SK-N-SH (cell line): ENCODE measurements around the gene BPIFB3. TPM values are rescaled to one million over a fixed set of nuclear protein-coding genes. Genes with fewer than 3 reads are reported as not detected.

Experiments
- CTCF ChIA-PET: fragments of 300-600, 350-600 bp; formaldehyde crosslinking; extraction: SDS; loops from one replicate; lab custom pipeline; 2021; lab: Yijun Ruan, JAX
- POLR2A ChIA-PET: fragments of 350-600 bp; sonication (Branson Sonifier 250); formaldehyde crosslinking; extraction: SDS; loops from one replicate; lab custom pipeline; 2020; ENCODE audit warnings: antibody characterized with exemption, inconsistent platforms; lab: Yijun Ruan, JAX
- DNase-seq: peaks from one replicate; pipeline ENCODE4 v3.0.0; 2012
- H2AFZ ChIP-seq: fragments of 200-600 bp; sonication (generic); 2 replicates; pipeline ENCODE4 v1.8.1; 2016; ENCODE audit warnings: antibody characterized with exemption, mild to moderate bottlenecking, low read depth
- H3F3A ChIP-seq: fragments of 200-600 bp; sonication (generic); replicated peaks from 2 replicates; pipeline ENCODE3; 2016; ENCODE audit warnings: antibody characterized with exemption, mild to moderate bottlenecking; ENCODE audit not compliant: insufficient read depth
- H3K27ac ChIP-seq, 2 experiments: fragments of 200-500 bp in 1 of 2; fragments of 200-600 bp in 1 of 2; sonication (Bioruptor generic) in 1 of 2; sonication (generic), shearing (Covaris generic) in 1 of 2; 2 replicates each; pipeline versions ENCODE4 v1.5.1 to v1.6.1; 2014 to 2016; ENCODE audit warnings: low read depth in 2 of 2, inconsistent platforms in 1 of 2, low read length in 1 of 2, mild to moderate bottlenecking in 1 of 2, mixed read lengths in 1 of 2
- H3K27me3 ChIP-seq: fragments of 200-600 bp; sonication (generic), shearing (Covaris generic); 2 replicates; pipeline ENCODE4 v1.6.1; 2016; ENCODE audit warnings: mixed run types; ENCODE audit not compliant: insufficient read depth
- H3K36me3 ChIP-seq, 2 experiments: fragments of 200-500 bp in 1 of 2; fragments of 200-600 bp in 1 of 2; sonication (Bioruptor generic) in 1 of 2; sonication (generic) in 1 of 2; replicated peaks in 1 of 2; 2 replicates each; pipeline versions ENCODE3 to v1.5.1; 2014 to 2016; ENCODE audit warnings: low read length in 1 of 2, mild to moderate bottlenecking in 1 of 2; ENCODE audit not compliant: insufficient read depth in 2 of 2, control insufficient read depth in 1 of 2
- H3K4me1 ChIP-seq, 2 experiments: fragments of 200-500 bp in 1 of 2; fragments of 200-600 bp in 1 of 2; sonication (Bioruptor generic) in 1 of 2; sonication (generic), shearing (Covaris generic) in 1 of 2; 2 replicates each; pipeline versions ENCODE4 v1.5.1 to v1.6.1; 2014 to 2016; ENCODE audit warnings: low read depth in 1 of 2, low read length in 1 of 2, mixed run types in 1 of 2; ENCODE audit not compliant: insufficient read depth in 2 of 2, control insufficient read depth in 1 of 2
- H3K4me2 ChIP-seq: fragments of 200-600 bp; sonication (generic), shearing (Covaris generic); 2 replicates; pipeline ENCODE4 v1.6.1; 2017; ENCODE audit warnings: mixed run types
- H3K4me3 ChIP-seq, 2 experiments: fragments of 200-500 bp in 1 of 2; fragments of 200-600 bp in 1 of 2; sonication (Bioruptor generic) in 1 of 2; sonication (generic), shearing (Covaris generic) in 1 of 2; 2 replicates each; pipeline versions ENCODE4 v1.5.1 to v1.8.1; 2014 to 2016; ENCODE audit warnings: low read depth in 2 of 2, inconsistent platforms in 1 of 2, low read length in 1 of 2, mild to moderate bottlenecking in 1 of 2, mixed read lengths in 1 of 2, moderate library complexity in 1 of 2
- H3K79me2 ChIP-seq: fragments of 200-600 bp; sonication (generic); 2 replicates; pipeline ENCODE4 v1.8.1; 2017; ENCODE audit warnings: mild to moderate bottlenecking; ENCODE audit not compliant: insufficient read depth
- H3K9ac ChIP-seq: fragments of 200-600 bp; sonication (generic); 2 replicates; pipeline ENCODE4 v1.6.1; 2017; ENCODE audit warnings: mixed run types
- H3K9me2 ChIP-seq: fragments of 200-600 bp; sonication (generic); 2 replicates; pipeline ENCODE4 v1.6.1; 2017; ENCODE audit warnings: mixed run types
- H3K9me3 ChIP-seq: fragments of 200-600 bp; sonication (generic); 2 replicates; pipeline ENCODE4 v1.6.1; 2017; ENCODE audit warnings: mixed run types, mild to moderate bottlenecking, moderate library complexity
- H4K20me1 ChIP-seq: fragments of 200-600 bp; sonication (generic); 2 replicates; pipeline ENCODE4 v1.6.1; 2017; ENCODE audit warnings: mild to moderate bottlenecking, mixed run types; ENCODE audit not compliant: insufficient read depth
- EZH2phosphoT487 ChIP-seq: fragments of 200-600 bp; sonication (generic); IDR thresholded peaks from 2 replicates; pipeline ENCODE4 v1.6.1; 2017; ENCODE audit warnings: low read depth, mixed run types, mild to moderate bottlenecking, antibody characterized with exemption, moderate library complexity, borderline replicate concordance
- FOXJ3 ChIP-seq: sonication (generic); formaldehyde crosslinking; IDR thresholded peaks from 2 replicates; pipeline ENCODE4 v1.5.1; 2020; ENCODE audit warnings: mild to moderate bottlenecking, missing genetic modification reagents
- RFX5 ChIP-seq: IDR thresholded peaks from 2 replicates; pipeline ENCODE4 v1.6.1; 2012; ENCODE audit warnings: mild to moderate bottlenecking, improper control_type of control experiment, low read length
- RXRA ChIP-seq: IDR thresholded peaks from 2 replicates; pipeline ENCODE4 v1.4.0; 2012; ENCODE audit warnings: low read depth, mild to moderate bottlenecking, borderline replicate concordance
- SIN3A ChIP-seq: IDR thresholded peaks from 2 replicates; pipeline ENCODE4 v1.6.1; 2012; ENCODE audit warnings: low read depth, mild to moderate bottlenecking, low read length, moderate library complexity, borderline replicate concordance
- SMC3 ChIP-seq: IDR thresholded peaks from 2 replicates; pipeline ENCODE4 v1.6.1; 2012; ENCODE audit warnings: low read depth, low read length, improper control_type of control experiment
- TAF1 ChIP-seq: IDR thresholded peaks from 2 replicates; pipeline ENCODE4 v1.6.1; 2012; ENCODE audit warnings: low read depth, mild to moderate bottlenecking, low read length, moderate library complexity, borderline replicate concordance
- YY1 ChIP-seq: IDR thresholded peaks from 2 replicates; pipeline ENCODE4 v1.4.0; 2012; ENCODE audit warnings: low read depth, mild to moderate bottlenecking
- WGBS: methylation state at CpG from one replicate; pipeline ENCODE4 v1.1.6; 2017; ENCODE audit warnings: low lambda C conversion rate; 5-methylcytosine and 5-hydroxymethylcytosine counted together
- polyA plus RNA-seq, 3 experiments: library from polyadenylated mRNA; depleted of rRNA; stranded (reverse); fragments of >200 nt; gene quantifications; 2 replicates each; pipeline ENCODE4 v1.2.3, GENCODE V29; 2012
- TF ChIP-seq, protein P1 (sequence below): IDR thresholded peaks from 2 replicates; pipeline ENCODE4 v1.4.0; 2012; ENCODE audit warnings: low read depth
- TF ChIP-seq, protein P2 (sequence below): IDR thresholded peaks from 2 replicates; pipeline ENCODE4 v1.4.0; 2012; ENCODE audit warnings: low read depth, borderline replicate concordance
- TF ChIP-seq, protein P3 (sequence below): fragments of 200-600 bp; sonication (generic); IDR thresholded peaks from 2 replicates; pipeline ENCODE4 v1.6.1; 2017; ENCODE audit warnings: antibody characterized with exemption, mild to moderate bottlenecking, moderate library complexity

BPIFB3 gene
- polyA plus RNA-seq, 1 of the 3 experiments (the other 2 are of a cell fraction), result not detected

DNA sequence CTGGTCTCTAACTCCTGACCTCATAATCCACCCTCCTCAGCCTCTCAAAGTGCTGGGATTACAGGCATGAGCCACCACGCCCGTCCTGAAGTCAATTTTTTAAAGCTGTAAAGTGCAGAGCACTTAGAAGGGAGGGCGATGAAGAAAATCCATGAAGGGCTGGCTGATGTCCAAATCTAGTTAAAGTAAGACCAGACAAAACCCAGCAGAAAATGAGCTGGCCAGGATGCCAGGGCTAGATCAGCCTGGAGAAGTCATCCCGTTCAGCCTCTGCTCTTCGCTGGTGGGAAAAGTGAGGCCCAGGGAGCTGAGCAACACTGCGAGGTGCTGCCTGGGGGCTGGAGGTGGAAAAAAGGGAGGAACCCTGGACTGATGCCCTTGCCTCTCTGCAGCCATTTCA, 28.8 kb downstream of the BPIFB3 start:
- Histone ChIP-seq H3K4me1 (no peaks in the 10 kb centered on the region), H3K9me3 (no peaks in the 10 kb centered on the region), H3K9ac (no peak overlapping the region), H3K27me3 (peaks cover 30% of the 10 kb centered on the region), H3K27ac (no peak overlapping the region), H4K20me1 (no peaks in the 10 kb centered on the region), H3K9me2 (no peaks in the 10 kb centered on the region), H3K79me2 (no peaks in the 10 kb centered on the region), H3K4me3 (no peak overlapping the region), H3K36me3 (no peaks in the 10 kb centered on the region), H3F3A (no peaks in the 10 kb centered on the region), H2AFZ (no peak overlapping the region), H3K4me2 (no peak overlapping the region)
- TF ChIP-seq TAF1, result no peak
- POLR2A ChIA-PET, result no interaction called here
- CTCF ChIA-PET, result no interaction called here
- WGBS, result 6% methylated on average over 6 of the region's 6 CpGs
- DNase-seq, result no peak

DNA sequence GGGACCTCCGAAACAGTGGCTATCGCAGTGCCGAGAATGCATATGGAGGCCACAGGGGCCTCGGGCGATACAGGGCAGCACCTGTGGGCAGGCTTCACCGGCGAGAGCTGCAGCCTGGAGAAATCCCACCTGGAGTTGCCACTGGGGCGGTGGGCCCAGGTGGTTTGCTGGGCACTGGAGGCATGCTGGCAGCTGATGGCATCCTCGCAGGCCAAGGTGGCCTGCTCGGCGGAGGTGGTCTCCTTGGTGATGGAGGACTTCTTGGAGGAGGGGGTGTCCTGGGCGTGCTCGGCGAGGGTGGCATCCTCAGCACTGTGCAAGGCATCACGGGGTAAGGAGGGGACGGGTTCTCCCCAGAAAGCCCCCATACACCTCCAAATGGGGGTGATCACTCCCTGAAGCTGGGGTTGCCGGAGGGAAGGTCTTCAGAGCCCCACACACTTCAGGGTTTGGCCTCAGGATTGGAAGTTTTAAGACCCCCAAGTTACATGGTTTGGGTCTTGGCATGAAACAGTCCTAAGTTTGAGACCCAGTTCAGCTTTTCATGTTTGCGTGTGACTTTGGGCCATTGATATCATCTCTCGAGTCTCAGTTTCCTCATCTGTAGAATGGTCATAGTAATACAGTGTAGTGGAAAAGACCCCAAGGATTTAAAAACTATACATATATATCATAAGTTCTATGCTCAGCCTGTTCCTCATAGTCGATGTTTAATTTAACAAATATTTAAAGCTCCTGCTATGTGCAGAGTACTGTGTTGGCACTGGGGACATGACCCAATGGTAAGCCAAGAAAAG, 30.0 kb downstream of the BPIFB3 start:
- CTCF ChIA-PET, result interaction anchor here (0.9 kb wide), 1 partner anchor 9 kb away, joined by 3 read pairs; no protein-coding TSS in a partner anchor
- no peak overlapping the region for H3K27ac ChIP-seq

DNA sequence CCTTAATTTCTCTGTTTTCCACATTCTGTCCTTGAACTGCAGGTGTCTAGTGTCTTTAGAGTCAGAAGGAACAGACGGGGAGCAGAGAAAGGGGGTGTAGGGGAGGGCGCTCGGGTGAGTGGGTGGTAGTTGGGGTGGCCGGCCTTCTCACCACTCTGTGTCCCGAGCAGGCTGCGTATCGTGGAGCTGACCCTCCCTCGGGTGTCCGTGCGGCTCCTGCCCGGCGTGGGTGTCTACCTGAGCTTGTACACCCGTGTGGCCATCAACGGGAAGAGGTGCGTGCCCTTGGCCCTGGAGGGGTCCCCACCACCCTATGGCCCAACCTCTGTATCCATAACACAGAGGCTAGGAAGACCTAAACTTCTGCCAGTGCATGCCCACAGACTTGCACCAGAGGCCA, 31.0 kb downstream of the BPIFB3 start:
- no peak overlapping the region for H3K4me2 ChIP-seq
- POLR2A ChIA-PET, result no interaction called here
- no peak overlapping the region for H2AFZ ChIP-seq
- no peaks in the 10 kb centered on the region for H3F3A ChIP-seq
- H3K79me2 ChIP-seq, result no peaks in the 10 kb centered on the region
- no peaks in the 10 kb centered on the region for H3K9me2 ChIP-seq
- H3K4me3 ChIP-seq, result no peak overlapping the region
- CTCF ChIA-PET, result no interaction called here
- H3K9me3 ChIP-seq, result no peaks in the 10 kb centered on the region
- no peak for TF ChIP-seq SMC3
- TF ChIP-seq, protein P1, sequence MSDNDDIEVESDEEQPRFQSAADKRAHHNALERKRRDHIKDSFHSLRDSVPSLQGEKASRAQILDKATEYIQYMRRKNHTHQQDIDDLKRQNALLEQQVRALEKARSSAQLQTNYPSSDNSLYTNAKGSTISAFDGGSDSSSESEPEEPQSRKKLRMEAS, result no peak
- TF ChIP-seq EZH2phosphoT487, result no peak
- no peak for TF ChIP-seq RXRA
- TF ChIP-seq YY1, result no peak
- TF ChIP-seq, protein P2, sequence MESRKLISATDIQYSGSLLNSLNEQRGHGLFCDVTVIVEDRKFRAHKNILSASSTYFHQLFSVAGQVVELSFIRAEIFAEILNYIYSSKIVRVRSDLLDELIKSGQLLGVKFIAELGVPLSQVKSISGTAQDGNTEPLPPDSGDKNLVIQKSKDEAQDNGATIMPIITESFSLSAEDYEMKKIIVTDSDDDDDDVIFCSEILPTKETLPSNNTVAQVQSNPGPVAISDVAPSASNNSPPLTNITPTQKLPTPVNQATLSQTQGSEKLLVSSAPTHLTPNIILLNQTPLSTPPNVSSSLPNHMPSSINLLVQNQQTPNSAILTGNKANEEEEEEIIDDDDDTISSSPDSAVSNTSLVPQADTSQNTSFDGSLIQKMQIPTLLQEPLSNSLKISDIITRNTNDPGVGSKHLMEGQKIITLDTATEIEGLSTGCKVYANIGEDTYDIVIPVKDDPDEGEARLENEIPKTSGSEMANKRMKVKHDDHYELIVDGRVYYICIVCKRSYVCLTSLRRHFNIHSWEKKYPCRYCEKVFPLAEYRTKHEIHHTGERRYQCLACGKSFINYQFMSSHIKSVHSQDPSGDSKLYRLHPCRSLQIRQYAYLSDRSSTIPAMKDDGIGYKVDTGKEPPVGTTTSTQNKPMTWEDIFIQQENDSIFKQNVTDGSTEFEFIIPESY, result no peak
- TF ChIP-seq SIN3A, result no peak
- no peak for TF ChIP-seq TAF1
- no peak for TF ChIP-seq RFX5
- TF ChIP-seq, protein P3, sequence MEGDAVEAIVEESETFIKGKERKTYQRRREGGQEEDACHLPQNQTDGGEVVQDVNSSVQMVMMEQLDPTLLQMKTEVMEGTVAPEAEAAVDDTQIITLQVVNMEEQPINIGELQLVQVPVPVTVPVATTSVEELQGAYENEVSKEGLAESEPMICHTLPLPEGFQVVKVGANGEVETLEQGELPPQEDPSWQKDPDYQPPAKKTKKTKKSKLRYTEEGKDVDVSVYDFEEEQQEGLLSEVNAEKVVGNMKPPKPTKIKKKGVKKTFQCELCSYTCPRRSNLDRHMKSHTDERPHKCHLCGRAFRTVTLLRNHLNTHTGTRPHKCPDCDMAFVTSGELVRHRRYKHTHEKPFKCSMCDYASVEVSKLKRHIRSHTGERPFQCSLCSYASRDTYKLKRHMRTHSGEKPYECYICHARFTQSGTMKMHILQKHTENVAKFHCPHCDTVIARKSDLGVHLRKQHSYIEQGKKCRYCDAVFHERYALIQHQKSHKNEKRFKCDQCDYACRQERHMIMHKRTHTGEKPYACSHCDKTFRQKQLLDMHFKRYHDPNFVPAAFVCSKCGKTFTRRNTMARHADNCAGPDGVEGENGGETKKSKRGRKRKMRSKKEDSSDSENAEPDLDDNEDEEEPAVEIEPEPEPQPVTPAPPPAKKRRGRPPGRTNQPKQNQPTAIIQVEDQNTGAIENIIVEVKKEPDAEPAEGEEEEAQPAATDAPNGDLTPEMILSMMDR, result no peak
- TF ChIP-seq, all 33 proteins: peak for 0
- WGBS, result 25% methylated on average over 9 of the region's 15 CpGs
- Histone ChIP-seq H3K4me1 (no peaks in the 10 kb centered on the region), H4K20me1 (no peaks in the 10 kb centered on the region), H3K27ac (no peak overlapping the region), H3K27me3 (peaks cover 51% of the 10 kb centered on the region), H3K9ac (no peak overlapping the region), H3K36me3 (no peaks in the 10 kb centered on the region)
- DNase-seq, result no peak

More for the DNA sequence above, 30.0 kb downstream of the BPIFB3 start:
- H3K9ac ChIP-seq, result no peak overlapping the region
- no peaks in the 10 kb centered on the region for H3K36me3 ChIP-seq
- no peaks in the 10 kb centered on the region for H3F3A ChIP-seq
- no peaks in the 10 kb centered on the region for H4K20me1 ChIP-seq
- TF ChIP-seq FOXJ3 (CRISPR knock-in tag), result no peak
- H3K4me2 ChIP-seq, result no peak overlapping the region
- DNase-seq, result no peak
- POLR2A ChIA-PET, result no interaction called here
- H3K9me3 ChIP-seq, result no peaks in the 10 kb centered on the region
- H3K9me2 ChIP-seq, result no peaks in the 10 kb centered on the region
- no peak overlapping the region for H2AFZ ChIP-seq
- no peak overlapping the region for H3K4me3 ChIP-seq
- peaks cover 41% of the 10 kb centered on the region for H3K27me3 ChIP-seq
- H3K4me1 ChIP-seq, result no peaks in the 10 kb centered on the region
- H3K79me2 ChIP-seq, result no peaks in the 10 kb centered on the region
- WGBS, result 25% methylated on average over 11 of the region's 20 CpGs
